Sigmoid colon (tissue), 3 donors: ENCODE measurements around the gene TTLL11.

Experiments used
- CTCF ChIP-seq, 4 experiments: fragments of 450-650 bp in 3 of 4; fragments of 200-600 bp in 1 of 4; IDR thresholded peaks; one replicate each; pipeline ENCODE4 v1.5.1; 2016 to 2019; ENCODE audit warnings: antibody characterized with exemption in 4 of 4, mild to moderate bottlenecking in 3 of 4, moderate library complexity in 2 of 4
- POLR2A ChIP-seq, 2 donors: fragments of 450-650 bp; IDR thresholded peaks; one replicate each; pipeline ENCODE4 v1.6.1; 2016; ENCODE audit warnings: antibody characterized with exemption in 2 of 2, mild to moderate bottlenecking in 2 of 2, moderate library complexity in 2 of 2

GRCh38 chr9:121927081-121927480 lies 166.0 kb downstream of the TTLL11 start:
- TF ChIP-seq CTCF (IDR thresholded peaks at IDR 0.05) = no peak
- no peak for TF ChIP-seq POLR2A (IDR thresholded peaks at IDR 0.05)
